Measurements from ENCODE around the gene PNLIPRP3. TPM values are rescaled to one million over a fixed set of nuclear protein-coding genes. Genes with fewer than 3 reads are reported as not detected.

PNLIPRP3 gene
- total RNA-seq, 1 experiment from 2014 or later: not detected

DNA sequence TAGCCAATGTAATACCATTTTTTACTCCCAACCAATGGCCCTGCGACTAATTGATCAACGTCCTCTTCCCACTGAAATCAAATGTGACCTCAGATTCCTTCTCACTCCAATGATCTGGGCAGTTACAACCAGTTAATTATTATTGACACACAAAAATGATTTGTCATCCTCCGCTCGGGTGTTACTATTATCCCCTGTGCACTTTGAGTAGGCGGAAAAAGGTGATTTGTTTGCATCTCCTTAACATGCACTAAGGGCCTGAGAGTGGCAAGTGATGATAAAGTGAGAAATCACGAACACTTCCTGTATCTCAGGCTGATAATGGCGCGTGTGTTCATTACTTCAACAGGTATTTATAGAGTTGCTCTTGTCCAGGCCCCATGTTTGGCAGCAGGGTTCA is 77.1 kb downstream of the PNLIPRP3 start:
- no peak for DNase-seq (ENCODE audit: low spot score)

DNA sequence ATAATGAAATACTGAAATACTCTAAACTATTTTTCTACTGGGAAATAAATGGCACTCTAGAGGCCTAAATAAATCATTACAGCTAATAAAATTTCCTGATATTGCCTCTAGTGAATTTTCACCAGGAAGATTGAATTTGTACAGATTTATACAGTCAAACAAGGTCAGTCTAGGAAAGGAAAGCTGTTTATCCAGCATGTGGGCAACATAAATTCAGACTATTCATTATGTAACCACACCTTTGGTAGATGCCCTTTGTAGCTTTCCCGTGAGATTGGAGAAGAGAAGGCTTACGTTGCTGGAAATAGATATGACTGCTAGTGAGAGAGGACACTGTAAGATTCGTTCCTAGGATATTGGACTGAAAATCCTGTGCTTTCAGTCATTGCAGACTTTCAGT is 82.9 kb downstream of the PNLIPRP3 start:
- DNase-seq (ENCODE audit: low spot score): no peak

DNA sequence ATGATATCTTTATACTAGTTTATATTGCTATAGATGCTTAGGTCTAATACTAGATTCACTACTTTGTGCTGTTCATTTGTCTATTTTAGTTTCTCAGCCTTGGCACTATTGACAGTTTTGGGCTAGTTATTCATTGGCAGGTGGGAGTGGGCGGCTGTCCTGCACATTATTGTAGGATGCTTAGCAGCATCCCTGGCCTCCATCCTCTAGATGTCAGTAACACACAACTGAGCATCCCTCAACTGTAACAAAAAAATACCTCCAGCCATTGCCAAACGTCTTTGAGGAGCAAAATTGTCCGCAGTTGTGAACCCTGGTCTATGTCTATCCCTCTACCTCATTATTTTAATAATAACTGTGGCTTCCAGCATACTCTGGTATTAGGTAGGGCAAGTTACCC is 83.7 kb downstream of the PNLIPRP3 start:
- no peak for DNase-seq (ENCODE audit: low spot score)

GRCh38 chr10:116521424-116522290 is 94.0 kb downstream of the PNLIPRP3 start:
- DNase-seq (ENCODE audit: low spot score): peak; percentile 12

GRCh38 chr10:116522803-116523381 is 95.2 kb downstream of the PNLIPRP3 start:
- no peak for DNase-seq (ENCODE audit: low spot score)

GRCh38 chr10:116524736-116525135 is 97.1 kb downstream of the PNLIPRP3 start:
- no peak for DNase-seq (ENCODE audit: low spot score)

- DNase-seq (ENCODE audit: low spot score): no peak
These were observed 98.6 kb downstream of the PNLIPRP3 start for GRCh38 chr10:116526219-116526618.

Other genes starting within 250 kb of the PNLIPRP3 start
- gene GFRA1, start 154.6 kb upstream of the PNLIPRP3 start, total RNA-seq (2014; rRNA removed; shearing (Covaris generic)): 1.7 and 2.6 TPM in 2 replicates
- gene CCDC172, start 103.4 kb upstream of the PNLIPRP3 start, total RNA-seq (2014; rRNA removed; shearing (Covaris generic)): 0.06 and 0.41 TPM in 2 replicates
- not detected in 2 replicates for gene PNLIP, start 118.1 kb downstream of the PNLIPRP3 start, total RNA-seq (2014; rRNA removed; shearing (Covaris generic))
- not detected in 2 replicates for gene PNLIPRP1, start 163.1 kb downstream of the PNLIPRP3 start, total RNA-seq (2014; rRNA removed; shearing (Covaris generic))
- gene PNLIPRP2, start 193.1 kb downstream of the PNLIPRP3 start, total RNA-seq (2014; rRNA removed; shearing (Covaris generic)): not detected in 2 replicates

Data from H4 (cell line).